SK-N-SH treated with all-trans-retinoic acid at 6 μM for 48 hours (cell line): ENCODE data around the gene VPS13A.

Experiments used
- ATAC-seq: fragments of 200-7000 bp; cut with Tn5 transposase; 3 replicates; pipeline ENCODE4 v1.9.1; 2020; ENCODE audit warnings: mild to moderate bottlenecking, moderate library complexity
- ARNTL ChIP-seq: fragments of 450-650 bp; formaldehyde crosslinking; IDR thresholded peaks from 2 replicates; pipeline ENCODE4 v1.5.0; 2020; ENCODE audit warnings: low read depth, mild to moderate bottlenecking, moderate library complexity, borderline replicate concordance
- BACH2 ChIP-seq: fragments of 250-450 bp; sonication (Bioruptor Pico); IDR thresholded peaks from 2 replicates; pipeline ENCODE4 v1.9.0; 2021; ENCODE audit warnings: mild to moderate bottlenecking, borderline replicate concordance
- CREB5 ChIP-seq: fragments of 250-450 bp; sonication (Bioruptor Pico); IDR thresholded peaks from 2 replicates; pipeline ENCODE4 v1.5.1; 2020; ENCODE audit warnings: low read depth, mild to moderate bottlenecking, moderate library complexity
- CSDC2 ChIP-seq: fragments of 250-450 bp; sonication (Bioruptor Pico); IDR thresholded peaks from 2 replicates; pipeline ENCODE4 v1.5.0; 2020; ENCODE audit warnings: mild to moderate bottlenecking, moderate library complexity
- CSRNP3 ChIP-seq: fragments of 250-450 bp; sonication (Bioruptor Pico); IDR thresholded peaks from 2 replicates; pipeline ENCODE4 v1.5.1; 2021; ENCODE audit warnings: mild to moderate bottlenecking, moderate library complexity
- ESRRG ChIP-seq: fragments of 250-450 bp; sonication (Bioruptor Pico); IDR thresholded peaks from 2 replicates; pipeline ENCODE4 v1.6.1; 2021; ENCODE audit warnings: mild to moderate bottlenecking
- GLIS3 ChIP-seq: fragments of 250-450 bp; sonication (Bioruptor Pico); IDR thresholded peaks from 2 replicates; pipeline ENCODE4 v1.5.0; 2020; ENCODE audit warnings: mild to moderate bottlenecking, moderate library complexity
- ISL1 ChIP-seq: fragments of 250-450 bp; sonication (Bioruptor Pico); IDR thresholded peaks from 2 replicates; pipeline ENCODE4 v2.1.2; 2022; ENCODE audit warnings: mild to moderate bottlenecking, moderate library complexity
- OSR1 ChIP-seq: fragments of 250-450 bp; sonication (Bioruptor Pico); IDR thresholded peaks from 2 replicates; pipeline ENCODE4 v1.8.0; 2022; ENCODE audit warnings: moderate library complexity, mild to moderate bottlenecking, inconsistent platforms
- POU6F1 ChIP-seq: fragments of 250-450 bp; sonication (Bioruptor Pico); IDR thresholded peaks from 2 replicates; pipeline ENCODE4 v1.8.0; 2021; ENCODE audit warnings: low read depth, mild to moderate bottlenecking, moderate library complexity, borderline replicate concordance
- PPARA ChIP-seq: fragments of 250-450 bp; sonication (Bioruptor Pico); IDR thresholded peaks from 2 replicates; pipeline ENCODE4 v1.5.0; 2020; ENCODE audit warnings: mild to moderate bottlenecking, borderline replicate concordance
- RARB ChIP-seq: fragments of 250-450 bp; sonication (Bioruptor Pico); IDR thresholded peaks from 2 replicates; pipeline ENCODE4 v1.8.0; 2021; ENCODE audit warnings: mild to moderate bottlenecking, moderate library complexity
- TCF4 ChIP-seq: fragments of 250-450 bp; sonication (Bioruptor Pico); IDR thresholded peaks from 2 replicates; pipeline ENCODE4 v1.8.0; 2021; ENCODE audit warnings: mild to moderate bottlenecking, moderate library complexity, borderline replicate concordance
- TSHZ2 ChIP-seq: fragments of 250-450 bp; sonication (Bioruptor Pico); IDR thresholded peaks from 2 replicates; pipeline ENCODE4 v1.5.0; 2020; ENCODE audit warnings: mild to moderate bottlenecking, moderate library complexity
- ZC3H10 ChIP-seq: fragments of 250-450 bp; sonication (Bioruptor Pico); IDR thresholded peaks from 2 replicates; pipeline ENCODE4 v1.5.1; 2021; ENCODE audit warnings: mild to moderate bottlenecking, moderate library complexity
- ZFP3 ChIP-seq: fragments of 250-450 bp; sonication (Bioruptor Pico); IDR thresholded peaks from 2 replicates; pipeline ENCODE4 v1.5.0; 2020; ENCODE audit warnings: mild to moderate bottlenecking, moderate library complexity
- ZFP30 ChIP-seq: fragments of 450-650 bp; formaldehyde crosslinking; IDR thresholded peaks from 2 replicates; pipeline ENCODE4 v1.5.0; 2022; ENCODE audit warnings: mild to moderate bottlenecking, moderate library complexity
- ZNF8 ChIP-seq: fragments of 450-650 bp; formaldehyde crosslinking; IDR thresholded peaks from 2 replicates; pipeline ENCODE4 v1.5.0; 2020; ENCODE audit warnings: mild to moderate bottlenecking, moderate library complexity

VPS13A gene

GRCh38 chr9:77271023-77271690 is 93.8 kb downstream of the VPS13A start:
- TF ChIP-seq ESRRG = no peak
- no peak for TF ChIP-seq ZNF8 (CRISPR knock-in tag)
- TF ChIP-seq TSHZ2 (CRISPR knock-in tag) = no peak
- no peak for TF ChIP-seq OSR1 (CRISPR knock-in tag)
- no peak for TF ChIP-seq BACH2 (CRISPR knock-in tag)
- no peak for TF ChIP-seq CSDC2
- no peak for TF ChIP-seq ISL1 (CRISPR knock-in tag)

GRCh38 chr9:77276799-77277198 is 99.5 kb downstream of the VPS13A start:
- no peak for ATAC-seq
- TF ChIP-seq BACH2 (CRISPR knock-in tag) = no peak
- no peak for TF ChIP-seq CSDC2
- no peak for TF ChIP-seq CREB5 (CRISPR knock-in tag)
- no peak for TF ChIP-seq ISL1 (CRISPR knock-in tag)
- no peak for TF ChIP-seq ZC3H10
- no peak for TF ChIP-seq ESRRG
- no peak for TF ChIP-seq ARNTL (CRISPR knock-in tag)
- TF ChIP-seq RARB = no peak

More at GRCh38 chr9:77271023-77271690, 93.8 kb downstream of the VPS13A start:
- ATAC-seq = no peak

- TF ChIP-seq TSHZ2 (CRISPR knock-in tag) = no peak
- no peak for TF ChIP-seq TCF4
- TF ChIP-seq PPARA (CRISPR knock-in tag) = no peak
- TF ChIP-seq RARB = no peak
- TF ChIP-seq GLIS3 (CRISPR knock-in tag) = no peak
- no peak for TF ChIP-seq ZFP3
- no peak for TF ChIP-seq ZC3H10
- no peak for TF ChIP-seq BACH2 (CRISPR knock-in tag)
- TF ChIP-seq CSDC2 = no peak
- no peak for TF ChIP-seq ZFP30 (CRISPR knock-in tag)
- no peak for TF ChIP-seq ARNTL (CRISPR knock-in tag)
- TF ChIP-seq CSRNP3 (CRISPR knock-in tag) = no peak
- TF ChIP-seq POU6F1 (CRISPR knock-in tag) = no peak
- TF ChIP-seq ZNF8 (CRISPR knock-in tag) = no peak
- ATAC-seq = no peak
Measured at GRCh38 chr9:77277719-77278118, 100.4 kb downstream of the VPS13A start.
